HepG2 (cell line): ENCODE measurements around the gene SYT1. TPM values are rescaled to one million over a fixed set of nuclear protein-coding genes. Genes with fewer than 3 reads are reported as not detected.
A peak's percentile ranks its signal among the peaks of the same experiment; 100 is the strongest.

Experiments used
- BRD4 ChIP-seq: sonication (generic); formaldehyde crosslinking; IDR thresholded peaks from 2 replicates; pipeline ENCODE4 v1.4.0; 2020; ENCODE audit warnings: missing genetic modification reagents
- DR1 ChIP-seq: sonication (generic); formaldehyde crosslinking; IDR thresholded peaks from 2 replicates; pipeline ENCODE4 v1.8.0; 2021; ENCODE audit warnings: mild to moderate bottlenecking, missing genetic modification reagents, inconsistent platforms
- FOXK1 ChIP-seq: sonication (generic); formaldehyde crosslinking; IDR thresholded peaks from 2 replicates; pipeline ENCODE4 v1.4.0; 2020; ENCODE audit warnings: low read depth, missing genetic modification reagents, borderline replicate concordance
- KAT2B ChIP-seq: fragments of 150-350 bp; IDR thresholded peaks from 2 replicates; pipeline ENCODE4 v1.6.1; 2014; ENCODE audit warnings: low read depth, low read length, borderline replicate concordance
- MTA3 ChIP-seq: sonication (generic); formaldehyde crosslinking; IDR thresholded peaks from 2 replicates; pipeline ENCODE4 v1.4.0; 2020; ENCODE audit warnings: missing genetic modification reagents
- NFATC3 ChIP-seq: sonication (generic); formaldehyde crosslinking; IDR thresholded peaks from 2 replicates; pipeline ENCODE4 v1.5.1; 2020; ENCODE audit warnings: mild to moderate bottlenecking, missing genetic modification reagents
- NR2F6 ChIP-seq, 2 experiments: IDR thresholded peaks; 2 replicates each; pipeline ENCODE4 v1.6.1; 2016; ENCODE audit warnings: antibody characterized with exemption in 1 of 2, mild to moderate bottlenecking in 1 of 2
- RFXAP ChIP-seq: sonication (generic); formaldehyde crosslinking; IDR thresholded peaks from 2 replicates; pipeline ENCODE4 v1.4.0; 2020; ENCODE audit warnings: missing genetic modification reagents, borderline replicate concordance
- SP140L ChIP-seq: sonication (generic); formaldehyde crosslinking; IDR thresholded peaks from 2 replicates; pipeline ENCODE4 v1.4.0; 2020; ENCODE audit warnings: missing genetic modification reagents, borderline replicate concordance
- SRSF1 ChIP-seq: fragments of 200-400 bp; formaldehyde crosslinking; optimal IDR thresholded peaks from 2 replicates; pipeline ENCODE3; 2017; ENCODE audit warnings: mild to moderate bottlenecking, low read depth, low read length, moderate library complexity
- TCF7L2 ChIP-seq: IDR thresholded peaks from 2 replicates; pipeline ENCODE4 v1.6.1; 2011; ENCODE audit warnings: mild to moderate bottlenecking, low read depth, low read length, moderate library complexity
- ZC3H4 ChIP-seq: sonication (generic); formaldehyde crosslinking; IDR thresholded peaks from 2 replicates; pipeline ENCODE4 v1.4.0; 2020; ENCODE audit warnings: missing genetic modification reagents, borderline replicate concordance
- ZMAT3 ChIP-seq: sonication (generic); formaldehyde crosslinking; conservative IDR thresholded peaks from 2 replicates; pipeline ENCODE4 v1.7.0; 2021; ENCODE audit warnings: missing genetic modification reagents
- ZNF3 ChIP-seq: IDR thresholded peaks from 2 replicates; pipeline ENCODE4 v1.7.0; 2017; ENCODE audit warnings: inconsistent platforms
- ZNF367 ChIP-seq: sonication (generic); formaldehyde crosslinking; IDR thresholded peaks from 2 replicates; pipeline ENCODE4 v1.4.0; 2020; ENCODE audit warnings: missing genetic modification reagents, borderline replicate concordance
- ZNF557 ChIP-seq: sonication (generic); formaldehyde crosslinking; IDR thresholded peaks from 2 replicates; pipeline ENCODE4 v1.4.0; 2020; ENCODE audit warnings: missing genetic modification reagents
- polyA plus RNA-seq, 8 experiments: library from polyadenylated mRNA; depleted of rRNA in 3 of 8; stranded (reverse) in 7 of 8; unstranded in 1 of 8; fragments of >200 nt; fragmentation: Illumina TruSeq in 4 of 8; extraction: Trizol in 4 of 8; gene quantifications; 2 replicates each; pipeline versions ENCODE4 v1.2.1 to v1.2.3, GENCODE V29; 2011 to 2016; ENCODE audit warnings: low read depth in 4 of 8, missing spikeins in 1 of 8, mixed read lengths in 1 of 8; ENCODE audit not compliant: insufficient read depth in 1 of 8
- total RNA-seq, 5 experiments: library from RNA; depleted of rRNA; stranded (reverse); fragments of >200 nt; fragmentation: Illumina TruSeq; extraction: Trizol; gene quantifications; 2 replicates each; pipeline ENCODE4 v1.2.3, GENCODE V29; 2016; ENCODE audit warnings: low read depth in 1 of 5
- TF ChIP-seq, protein P1 (sequence below), 2 experiments: fragments of 450-650 bp in 1 of 2; sonication (generic) in 1 of 2; formaldehyde crosslinking in 1 of 2; IDR thresholded peaks; 2 replicates each; pipeline versions ENCODE4 v1.6.1 to v1.8.0; 2016 to 2022; ENCODE audit warnings: antibody characterized with exemption in 1 of 2, mild to moderate bottlenecking in 1 of 2, missing genetic modification reagents in 1 of 2
- TF ChIP-seq, protein P2 (sequence below): sonication (generic); formaldehyde crosslinking; IDR thresholded peaks from 2 replicates; pipeline ENCODE4 v1.8.1; 2022; ENCODE audit warnings: mild to moderate bottlenecking, missing genetic modification reagents
- TF ChIP-seq, protein P3 (sequence below): sonication (generic); formaldehyde crosslinking; IDR thresholded peaks from 2 replicates; pipeline ENCODE4 v1.4.0; 2020; ENCODE audit warnings: low read depth, mild to moderate bottlenecking, missing genetic modification reagents

SYT1 gene
- total and polyA plus RNA-seq, 2 of the 13 experiments (the other 11 are each of a cell fraction or from before 2014, with no cell fraction given), result not detected

DNA sequence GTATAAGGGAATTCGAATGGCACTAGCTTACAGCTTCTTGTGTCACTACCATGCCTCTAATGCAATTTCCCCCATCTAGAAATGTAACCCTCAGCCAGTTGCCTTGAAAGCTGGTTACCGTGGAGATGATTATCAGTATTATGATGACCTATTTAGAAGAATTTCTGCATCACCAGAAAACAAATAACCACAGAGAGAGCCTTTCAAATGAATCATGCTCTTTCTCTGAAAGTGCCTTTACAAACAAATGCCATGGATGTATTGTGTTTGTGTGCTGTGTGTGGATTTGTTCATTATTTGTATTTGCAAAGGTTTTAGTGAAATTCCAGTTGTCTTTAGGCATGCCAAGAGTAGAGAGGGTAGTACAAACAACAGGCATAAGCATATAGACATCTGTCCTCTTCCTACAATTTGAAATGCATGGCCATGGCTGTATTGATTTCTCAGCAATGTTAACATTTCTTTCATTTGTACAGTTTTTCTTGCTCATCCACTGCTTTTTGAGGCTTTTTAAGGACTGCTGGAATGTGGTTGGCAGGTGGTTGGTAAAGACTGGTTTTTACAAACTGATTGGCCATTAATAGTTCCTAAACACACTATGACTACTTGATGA, 559.6 kb downstream of the SYT1 start (continued):
- TF ChIP-seq, protein P1, sequence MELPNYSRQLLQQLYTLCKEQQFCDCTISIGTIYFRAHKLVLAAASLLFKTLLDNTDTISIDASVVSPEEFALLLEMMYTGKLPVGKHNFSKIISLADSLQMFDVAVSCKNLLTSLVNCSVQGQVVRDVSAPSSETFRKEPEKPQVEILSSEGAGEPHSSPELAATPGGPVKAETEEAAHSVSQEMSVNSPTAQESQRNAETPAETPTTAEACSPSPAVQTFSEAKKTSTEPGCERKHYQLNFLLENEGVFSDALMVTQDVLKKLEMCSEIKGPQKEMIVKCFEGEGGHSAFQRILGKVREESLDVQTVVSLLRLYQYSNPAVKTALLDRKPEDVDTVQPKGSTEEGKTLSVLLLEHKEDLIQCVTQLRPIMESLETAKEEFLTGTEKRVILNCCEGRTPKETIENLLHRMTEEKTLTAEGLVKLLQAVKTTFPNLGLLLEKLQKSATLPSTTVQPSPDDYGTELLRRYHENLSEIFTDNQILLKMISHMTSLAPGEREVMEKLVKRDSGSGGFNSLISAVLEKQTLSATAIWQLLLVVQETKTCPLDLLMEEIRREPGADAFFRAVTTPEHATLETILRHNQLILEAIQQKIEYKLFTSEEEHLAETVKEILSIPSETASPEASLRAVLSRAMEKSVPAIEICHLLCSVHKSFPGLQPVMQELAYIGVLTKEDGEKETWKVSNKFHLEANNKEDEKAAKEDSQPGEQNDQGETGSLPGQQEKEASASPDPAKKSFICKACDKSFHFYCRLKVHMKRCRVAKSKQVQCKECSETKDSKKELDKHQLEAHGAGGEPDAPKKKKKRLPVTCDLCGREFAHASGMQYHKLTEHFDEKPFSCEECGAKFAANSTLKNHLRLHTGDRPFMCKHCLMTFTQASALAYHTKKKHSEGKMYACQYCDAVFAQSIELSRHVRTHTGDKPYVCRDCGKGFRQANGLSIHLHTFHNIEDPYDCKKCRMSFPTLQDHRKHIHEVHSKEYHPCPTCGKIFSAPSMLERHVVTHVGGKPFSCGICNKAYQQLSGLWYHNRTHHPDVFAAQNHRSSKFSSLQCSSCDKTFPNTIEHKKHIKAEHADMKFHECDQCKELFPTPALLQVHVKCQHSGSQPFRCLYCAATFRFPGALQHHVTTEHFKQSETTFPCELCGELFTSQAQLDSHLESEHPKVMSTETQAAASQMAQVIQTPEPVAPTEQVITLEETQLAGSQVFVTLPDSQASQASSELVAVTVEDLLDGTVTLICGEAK (IDR thresholded peaks at IDR 0.05), result no peak
- TF ChIP-seq, protein P1 (CRISPR knock-in tag; IDR thresholded peaks at IDR 0.05), result no peak
- TF ChIP-seq BRD4 (CRISPR knock-in tag) (no peak), MTA3 (CRISPR knock-in tag) (no peak), ZNF3 (CRISPR knock-in tag) (no peak), ZNF367 (CRISPR knock-in tag) (no peak), TCF7L2 (no peak), ZC3H4 (no peak), KAT2B (peak; percentile 48; the same call in 1 of the 2 replicates), ZNF557 (no peak), RFXAP (CRISPR knock-in tag) (no peak), NR2F6 (IDR thresholded peaks at IDR 0.05) (0 out of 2 replicates have a peak, but pooled peaks have one; percentile 18), NR2F6 (CRISPR knock-in tag; IDR thresholded peaks at IDR 0.05) (no peak), ZMAT3 (CRISPR knock-in tag) (no peak), SP140L (no peak), SRSF1 (no peak), FOXK1 (CRISPR knock-in tag) (peak; percentile 67; the same call in 1 of the 2 replicates), NFATC3 (CRISPR knock-in tag) (no peak), DR1 (CRISPR knock-in tag) (no peak)
- TF ChIP-seq, protein P2, sequence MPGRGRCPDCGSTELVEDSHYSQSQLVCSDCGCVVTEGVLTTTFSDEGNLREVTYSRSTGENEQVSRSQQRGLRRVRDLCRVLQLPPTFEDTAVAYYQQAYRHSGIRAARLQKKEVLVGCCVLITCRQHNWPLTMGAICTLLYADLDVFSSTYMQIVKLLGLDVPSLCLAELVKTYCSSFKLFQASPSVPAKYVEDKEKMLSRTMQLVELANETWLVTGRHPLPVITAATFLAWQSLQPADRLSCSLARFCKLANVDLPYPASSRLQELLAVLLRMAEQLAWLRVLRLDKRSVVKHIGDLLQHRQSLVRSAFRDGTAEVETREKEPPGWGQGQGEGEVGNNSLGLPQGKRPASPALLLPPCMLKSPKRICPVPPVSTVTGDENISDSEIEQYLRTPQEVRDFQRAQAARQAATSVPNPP, result no peak
- TF ChIP-seq, protein P3, sequence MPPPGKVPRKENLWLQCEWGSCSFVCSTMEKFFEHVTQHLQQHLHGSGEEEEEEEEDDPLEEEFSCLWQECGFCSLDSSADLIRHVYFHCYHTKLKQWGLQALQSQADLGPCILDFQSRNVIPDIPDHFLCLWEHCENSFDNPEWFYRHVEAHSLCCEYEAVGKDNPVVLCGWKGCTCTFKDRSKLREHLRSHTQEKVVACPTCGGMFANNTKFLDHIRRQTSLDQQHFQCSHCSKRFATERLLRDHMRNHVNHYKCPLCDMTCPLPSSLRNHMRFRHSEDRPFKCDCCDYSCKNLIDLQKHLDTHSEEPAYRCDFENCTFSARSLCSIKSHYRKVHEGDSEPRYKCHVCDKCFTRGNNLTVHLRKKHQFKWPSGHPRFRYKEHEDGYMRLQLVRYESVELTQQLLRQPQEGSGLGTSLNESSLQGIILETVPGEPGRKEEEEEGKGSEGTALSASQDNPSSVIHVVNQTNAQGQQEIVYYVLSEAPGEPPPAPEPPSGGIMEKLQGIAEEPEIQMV (CRISPR knock-in tag), result no peak
